Measurements from ENCODE around the gene METTL15. TPM values are rescaled to one million over a fixed set of nuclear protein-coding genes. Genes with fewer than 3 reads are reported as not detected.
"Not testable (repeated sequence)": the region's sequence is repeated elsewhere in the genome, so short reads cannot be mapped to it uniquely, and the experiment has no call there.

METTL15 gene
- total and polyA plus RNA-seq, 10 donors: 3.7 to 23.7 (median 15.5) TPM

- 60 to 82% (median 65%) methylated on average over 1 of the region's 1 CpG for WGBS, 5 donors
- Histone ChIP-seq H3K4me3 (no peak overlapping the region), H3K4me1 (no peaks in the 10 kb centered on the region), H3K27ac (no peak overlapping the region), H3K9me3 (no peaks in the 10 kb centered on the region), H3K27me3 (replicated peaks in 1 of 7) (no peaks in the 10 kb centered on the region), H3K36me3 (peaks cover 0 to 7% (median 0%) of the 10 kb centered on the region in 6 donors)
- TF ChIP-seq, protein P1, sequence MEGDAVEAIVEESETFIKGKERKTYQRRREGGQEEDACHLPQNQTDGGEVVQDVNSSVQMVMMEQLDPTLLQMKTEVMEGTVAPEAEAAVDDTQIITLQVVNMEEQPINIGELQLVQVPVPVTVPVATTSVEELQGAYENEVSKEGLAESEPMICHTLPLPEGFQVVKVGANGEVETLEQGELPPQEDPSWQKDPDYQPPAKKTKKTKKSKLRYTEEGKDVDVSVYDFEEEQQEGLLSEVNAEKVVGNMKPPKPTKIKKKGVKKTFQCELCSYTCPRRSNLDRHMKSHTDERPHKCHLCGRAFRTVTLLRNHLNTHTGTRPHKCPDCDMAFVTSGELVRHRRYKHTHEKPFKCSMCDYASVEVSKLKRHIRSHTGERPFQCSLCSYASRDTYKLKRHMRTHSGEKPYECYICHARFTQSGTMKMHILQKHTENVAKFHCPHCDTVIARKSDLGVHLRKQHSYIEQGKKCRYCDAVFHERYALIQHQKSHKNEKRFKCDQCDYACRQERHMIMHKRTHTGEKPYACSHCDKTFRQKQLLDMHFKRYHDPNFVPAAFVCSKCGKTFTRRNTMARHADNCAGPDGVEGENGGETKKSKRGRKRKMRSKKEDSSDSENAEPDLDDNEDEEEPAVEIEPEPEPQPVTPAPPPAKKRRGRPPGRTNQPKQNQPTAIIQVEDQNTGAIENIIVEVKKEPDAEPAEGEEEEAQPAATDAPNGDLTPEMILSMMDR (IDR thresholded peaks at IDR 0.05 in 8 of 11, conservative IDR thresholded peaks at IDR 0.05 in 3 of 11): no peak
- TF ChIP-seq POLR2AphosphoS5 (IDR thresholded peaks at IDR 0.05): no peak
- TF ChIP-seq POLR2A (IDR thresholded peaks at IDR 0.05): no peak
- DNase-seq: no peak
- intact Hi-C loops (cut with DNase I; ENCODE audit: low total_unique reads): no loop called here
These were observed 8.5 kb upstream of the METTL15 start for GRCh38 chr11:28099715-28100114.

DNA sequence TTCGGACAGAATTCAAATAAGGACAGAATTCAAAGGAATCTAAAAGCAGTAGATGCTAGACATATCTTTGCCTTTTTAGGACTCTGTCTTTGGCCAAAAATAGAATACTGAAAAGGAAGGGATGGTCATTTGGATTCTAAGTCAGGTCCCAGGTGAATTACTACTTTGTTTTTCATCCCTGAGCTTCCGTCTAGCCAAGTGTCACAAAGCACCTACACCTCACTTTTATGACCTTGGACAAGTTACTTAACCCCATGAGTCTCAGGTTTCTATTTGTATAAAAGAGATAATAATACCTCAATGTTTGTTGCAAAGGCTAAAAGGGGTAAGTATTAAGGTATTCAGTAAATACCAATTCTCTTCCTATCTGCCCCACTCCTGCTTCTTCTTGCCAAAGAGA lies 7.5 kb upstream of the METTL15 start:
- TF ChIP-seq, protein P1 (IDR thresholded peaks at IDR 0.05 in 8 of 11, conservative IDR thresholded peaks at IDR 0.05 in 3 of 11): no peak
- TF ChIP-seq POLR2AphosphoS5 (IDR thresholded peaks at IDR 0.05) (no peak), POLR2A (IDR thresholded peaks at IDR 0.05) (no peak)
- no peak overlapping the region for H3K4me3 ChIP-seq
- H3K36me3 ChIP-seq: peaks cover 0 to 7% (median 0%) of the 10 kb centered on the region in 6 donors
- WGBS, 5 donors: 83 to 93% (median 85%) methylated on average over 2 of the region's 2 CpGs
- no peak for DNase-seq
- intact Hi-C loops (cut with DNase I; ENCODE audit: low total_unique reads): no loop called here
- no peaks in the 10 kb centered on the region for H3K9me3 ChIP-seq
- H3K4me1 ChIP-seq: peaks cover 0 to 6% (median 0%) of the 10 kb centered on the region in 6 donors
- H3K27ac ChIP-seq: no peak overlapping the region
- H3K27me3 ChIP-seq (replicated peaks in 1 of 7): no peaks in the 10 kb centered on the region

DNA sequence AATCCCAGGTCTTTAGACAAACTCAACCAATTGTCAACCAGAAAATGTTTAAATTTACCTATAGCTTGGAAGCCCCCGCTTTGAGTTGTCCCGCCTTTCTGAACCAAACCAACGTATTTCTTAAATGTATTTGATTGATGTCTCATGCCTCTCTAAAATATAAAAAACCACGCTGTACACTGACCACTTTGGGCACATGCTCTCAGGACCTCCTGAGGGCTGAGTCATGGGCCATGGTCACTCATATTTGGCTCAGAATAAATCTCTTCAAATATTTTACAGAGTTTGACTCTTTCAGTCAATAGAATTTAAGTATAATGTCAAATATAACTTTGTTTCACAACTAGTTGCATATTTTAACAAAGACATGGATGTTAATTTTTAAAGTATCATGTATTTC lies 5.9 kb upstream of the METTL15 start:
- H3K9me3 ChIP-seq; H3K36me3 ChIP-seq; H3K27me3 ChIP-seq (replicated peaks in 1 of 7); DNase-seq; intact Hi-C loops (cut with DNase I; ENCODE audit: low total_unique reads); H3K27ac ChIP-seq; H3K4me3 ChIP-seq: not testable (repeated sequence)
- peaks cover 0 to 22% (median 10%) of the 10 kb centered on the region in 6 donors for H3K4me1 ChIP-seq
- WGBS, 5 donors: 92 to 95% (median 94%) methylated on average over 4 of the region's 4 CpGs

DNA sequence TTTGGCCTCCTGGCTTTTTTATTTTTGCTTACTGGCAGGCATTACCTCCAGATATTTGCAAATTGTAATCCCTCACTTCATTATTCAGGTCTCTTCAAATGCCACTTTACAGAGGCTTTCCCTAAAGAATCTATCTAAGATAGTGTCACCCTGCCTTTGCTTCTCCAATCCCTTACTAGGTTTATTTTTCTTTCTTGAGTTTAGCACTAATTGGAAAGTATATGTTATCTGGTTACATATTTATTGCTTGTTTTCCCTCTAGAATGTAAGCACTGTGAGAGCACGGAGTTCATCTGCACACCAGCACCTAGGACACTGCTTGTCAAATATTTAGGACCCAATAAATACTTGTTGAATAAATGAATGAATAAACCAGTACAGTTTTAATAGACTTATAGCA lies 3.8 kb upstream of the METTL15 start:
- H3K4me1 ChIP-seq: peaks cover 9 to 41% (median 25%) of the 10 kb centered on the region in 6 donors
- no peak overlapping the region for H3K27ac ChIP-seq
- no peaks in the 10 kb centered on the region for H3K9me3 ChIP-seq
- no peak for DNase-seq
- intact Hi-C loops (cut with DNase I; ENCODE audit: low total_unique reads): no loop called here
- TF ChIP-seq POLR2AphosphoS5 (IDR thresholded peaks at IDR 0.05) (no peak), POLR2A (IDR thresholded peaks at IDR 0.05) (no peak)
- TF ChIP-seq, protein P1 (IDR thresholded peaks at IDR 0.05 in 8 of 11, conservative IDR thresholded peaks at IDR 0.05 in 3 of 11): no peak
- H3K36me3 ChIP-seq: no peaks in the 10 kb centered on the region
- no peak overlapping the region for H3K4me3 ChIP-seq
- H3K27me3 ChIP-seq (replicated peaks in 1 of 7): no peaks in the 10 kb centered on the region
- WGBS, 5 donors: 90 to 100% (median 96%) methylated on average over 1 of the region's 1 CpG

DNA sequence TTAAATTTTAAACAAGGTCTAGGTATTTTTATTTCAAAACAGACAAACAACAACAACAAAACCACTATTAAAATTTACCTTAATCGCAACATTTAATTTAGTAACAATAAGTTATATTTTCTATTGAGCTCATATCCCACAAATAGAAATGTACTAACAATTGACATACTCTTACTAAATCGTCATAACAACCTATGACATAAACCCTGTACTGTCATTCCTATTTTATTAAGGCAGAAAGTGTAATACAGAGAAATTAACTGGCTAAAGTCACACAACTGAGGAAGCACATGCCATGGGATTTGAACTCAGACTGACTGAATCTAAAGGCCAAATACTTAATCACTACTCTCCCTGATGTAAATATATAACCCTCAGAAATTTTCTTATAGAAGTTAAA lies 3.2 kb upstream of the METTL15 start:
- intact Hi-C loops (cut with DNase I; ENCODE audit: low total_unique reads): no loop called here
- 88 to 95% (median 89%) methylated on average over 2 of the region's 2 CpGs for WGBS, 5 donors
- Histone ChIP-seq H3K36me3 (no peaks in the 10 kb centered on the region), H3K27ac (no peak overlapping the region), H3K4me3 (no peak overlapping the region), H3K27me3 (replicated peaks in 1 of 7) (no peaks in the 10 kb centered on the region), H3K9me3 (no peaks in the 10 kb centered on the region), H3K4me1 (peaks cover 15 to 47% (median 30%) of the 10 kb centered on the region in 6 donors)
- DNase-seq: no peak
- TF ChIP-seq POLR2AphosphoS5 (IDR thresholded peaks at IDR 0.05): no peak
- TF ChIP-seq POLR2A (IDR thresholded peaks at IDR 0.05): no peak
- TF ChIP-seq, protein P1 (IDR thresholded peaks at IDR 0.05 in 8 of 11, conservative IDR thresholded peaks at IDR 0.05 in 3 of 11): no peak
